GM23248 (cell line): ENCODE data around the gene HHLA2. TPM values are rescaled to one million over a fixed set of nuclear protein-coding genes. Genes with fewer than 3 reads are reported as not detected.

ENCODE experiments used
- DNase-seq: peaks from one replicate; pipeline ENCODE4 v3.0.0-alpha.2; 2015
- H2AFZ ChIP-seq: fragments of 200-600 bp; sonication (generic); 2 replicates; pipeline ENCODE4 v1.6.1; 2016; ENCODE audit warnings: antibody characterized with exemption
- H3F3A ChIP-seq: fragments of 200-600 bp; sonication (generic); 2 replicates; pipeline ENCODE4 v1.6.1; 2016; ENCODE audit warnings: mild to moderate bottlenecking, antibody characterized with exemption, mixed run types; ENCODE audit not compliant: insufficient read depth
- H3K27ac ChIP-seq: fragments of 200-600 bp; sonication (generic); 2 replicates; pipeline ENCODE4 v1.5.1; 2016; ENCODE audit warnings: mild to moderate bottlenecking
- H3K27me3 ChIP-seq: fragments of 200-600 bp; sonication (generic); replicated peaks from 2 replicates; pipeline ENCODE4 v1.6.1; 2016; ENCODE audit warnings: mild to moderate bottlenecking; ENCODE audit not compliant: insufficient read depth
- H3K36me3 ChIP-seq: fragments of 200-600 bp; sonication (generic); 2 replicates; pipeline ENCODE4 v1.6.1; 2016; ENCODE audit warnings: low read depth, mild to moderate bottlenecking
- H3K4me1 ChIP-seq: fragments of 200-600 bp; sonication (generic); 2 replicates; pipeline ENCODE4 v1.6.1; 2016; ENCODE audit warnings: mild to moderate bottlenecking; ENCODE audit not compliant: insufficient read depth
- H3K4me2 ChIP-seq: fragments of 200-600 bp; sonication (generic); one replicate; pipeline ENCODE4 v1.6.1; 2016; ENCODE audit warnings: mild to moderate bottlenecking; ENCODE audit not compliant: unreplicated experiment
- H3K4me3 ChIP-seq: fragments of 200-600 bp; sonication (generic); 2 replicates; pipeline ENCODE4 v1.5.1; 2016; ENCODE audit warnings: mild to moderate bottlenecking
- H3K79me2 ChIP-seq: fragments of 200-600 bp; sonication (generic); 2 replicates; pipeline ENCODE4 v1.6.1; 2016; ENCODE audit warnings: mild to moderate bottlenecking; ENCODE audit not compliant: insufficient read depth
- H3K9ac ChIP-seq: fragments of 200-600 bp; sonication (generic); 2 replicates; pipeline ENCODE4 v1.6.1; 2016; ENCODE audit warnings: mild to moderate bottlenecking
- H3K9me2 ChIP-seq: fragments of 200-600 bp; sonication (generic); 2 replicates; pipeline ENCODE4 v1.6.1; 2016; ENCODE audit warnings: mixed run types, mild to moderate bottlenecking, moderate library complexity; ENCODE audit not compliant: insufficient read depth
- H3K9me3 ChIP-seq: fragments of 200-600 bp; sonication (generic); one replicate; pipeline ENCODE4 v1.6.1; 2017; ENCODE audit warnings: low read depth
- H4K20me1 ChIP-seq: fragments of 200-600 bp; sonication (generic); 2 replicates; pipeline ENCODE4 v1.6.0; 2016; ENCODE audit not compliant: insufficient read depth
- EZH2 ChIP-seq: fragments of 200-600 bp; sonication (generic); IDR thresholded peaks from 2 replicates; pipeline ENCODE4 v1.6.1; 2018; ENCODE audit warnings: antibody characterized with exemption, mild to moderate bottlenecking; ENCODE audit not compliant: insufficient read depth, poor library complexity, severe bottlenecking
- EZH2phosphoT487 ChIP-seq: fragments of 200-600 bp; sonication (generic); IDR thresholded peaks from 2 replicates; pipeline ENCODE4 v1.6.1; 2018; ENCODE audit warnings: antibody characterized with exemption, moderate library complexity, mild to moderate bottlenecking, low read depth; ENCODE audit not compliant: insufficient read depth
- WGBS, 2 experiments: methylation state at CpG; one replicate each; pipeline ENCODE4 v1.1.6; 2015 to 2017; ENCODE audit warnings: low lambda C conversion rate in 2 of 2, low coverage in 1 of 2; ENCODE audit errors: missing lambda C conversion rate in 2 of 2; 5-methylcytosine and 5-hydroxymethylcytosine counted together
- in situ Hi-C: fragments of 300-500 bp; cut with MboI; formaldehyde crosslinking; loops from 2 replicates; pipeline ENCODE4 v1.15.0; 2020
- polyA plus RNA-seq: library from polyadenylated mRNA; unstranded; fragments of >200 nt; fragmentation: Nextera tagmentation; extraction: Ambion mirVana; gene quantifications from 2 replicates; pipeline ENCODE4 v1.2.1, GENCODE V29; 2016
- total RNA-seq: library from RNA; depleted of rRNA; stranded (reverse); fragments of >200 nt; shearing (Covaris generic); gene quantifications from 2 replicates; pipeline ENCODE4 v1.2.3, GENCODE V29; 2014

HHLA2 gene
- total and polyA plus RNA-seq, 2 experiments from 2014 or later, result not detected

DNA sequence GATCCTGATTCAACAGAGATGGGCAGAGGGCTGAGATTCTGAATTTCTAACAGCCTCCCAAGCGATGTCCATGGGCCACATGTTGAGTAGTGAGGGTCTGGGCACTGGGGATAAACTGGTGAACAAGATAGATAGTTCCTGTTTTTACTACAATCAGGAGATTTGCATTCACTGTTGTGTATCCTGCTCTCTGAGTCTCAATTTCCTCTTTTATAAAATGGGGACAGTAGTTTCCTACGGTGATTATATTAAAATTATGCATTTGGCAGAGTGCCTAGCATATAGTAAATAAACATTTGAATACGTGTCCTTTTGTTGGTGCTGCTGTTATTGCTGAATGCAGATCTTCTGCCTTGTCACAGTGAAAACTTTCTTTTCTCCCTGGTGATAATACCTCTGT lies 111.5 kb downstream of the HHLA2 start:
- no peak overlapping the region for H3K4me3 ChIP-seq
- DNase-seq, result no peak
- no peaks in the 10 kb centered on the region for H3F3A ChIP-seq
- no peak overlapping the region for H3K4me2 ChIP-seq
- H3K4me1 ChIP-seq, result peaks cover 12% of the 10 kb centered on the region; the same call in 1 of the 2 replicates
- no peak overlapping the region for H3K27ac ChIP-seq
- H3K9ac ChIP-seq, result no peak overlapping the region
- H3K9me3 ChIP-seq, result no peaks in the 10 kb centered on the region
- H2AFZ ChIP-seq, result no peak overlapping the region
- no peaks in the 10 kb centered on the region for H3K27me3 ChIP-seq
- TF ChIP-seq EZH2phosphoT487 (no peak), EZH2 (no peak)
- no peaks in the 10 kb centered on the region for H3K36me3 ChIP-seq
- in situ Hi-C loops, result no loop called here
- no peaks in the 10 kb centered on the region for H4K20me1 ChIP-seq
- H3K79me2 ChIP-seq, result no peaks in the 10 kb centered on the region
- WGBS, 2 experiments, result 65 to 78% methylated on average over 3 of the region's 3 CpGs
- no peaks in the 10 kb centered on the region for H3K9me2 ChIP-seq

DNA sequence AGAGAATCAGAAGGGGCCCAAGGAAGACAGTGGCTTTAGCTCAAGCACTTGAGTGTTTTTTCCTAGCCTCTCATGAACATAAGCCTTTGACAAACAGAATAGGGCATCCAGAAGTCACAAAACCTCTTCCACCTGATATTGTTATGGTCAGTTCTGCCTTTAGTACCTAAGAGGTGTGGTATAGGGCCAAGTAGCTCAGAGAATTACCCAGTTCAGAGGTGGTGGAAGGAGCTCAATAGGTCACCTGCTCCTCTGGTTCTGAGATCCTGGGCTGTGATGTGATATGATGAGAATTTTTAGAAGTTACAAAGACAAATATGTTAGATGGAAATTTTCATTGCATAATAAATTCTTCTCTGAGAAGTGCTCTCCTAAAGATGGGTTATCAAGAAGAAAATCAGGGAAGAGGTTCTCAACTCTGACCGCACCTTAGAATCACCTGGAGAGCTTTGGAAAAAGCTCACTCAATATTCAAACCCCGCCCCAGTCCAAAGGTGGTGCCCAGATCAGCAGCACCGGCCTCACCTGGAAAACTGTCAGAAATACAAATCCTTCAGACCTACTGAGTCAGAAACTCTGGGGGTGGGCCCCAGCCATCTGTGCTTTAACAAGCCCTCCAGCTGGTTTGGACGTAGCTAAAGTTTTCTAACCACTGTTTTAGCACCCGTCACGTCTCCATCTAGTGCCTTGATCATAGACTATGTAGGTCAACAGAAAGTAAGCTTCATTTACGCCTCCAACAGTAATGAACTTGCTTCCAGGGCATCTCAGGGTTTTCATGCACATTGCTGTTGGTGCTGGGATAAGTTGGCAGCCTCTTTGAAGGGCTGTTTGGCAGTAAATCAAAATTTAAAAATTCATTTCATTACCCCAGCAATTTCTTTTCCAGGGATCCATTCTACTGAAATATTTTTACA lies 112.8 kb downstream of the HHLA2 start:
- whole genome bisulfite sequencing, 2 experiments, result 92 to 93% methylated on average over 7 of the region's 7 CpGs
- in situ Hi-C loops, result no loop called here
- Histone ChIP-seq H3K27ac (no peak overlapping the region), H3K27me3 (no peaks in the 10 kb centered on the region), H4K20me1 (no peaks in the 10 kb centered on the region), H3K36me3 (no peaks in the 10 kb centered on the region), H2AFZ (no peak overlapping the region), H3K9ac (no peak overlapping the region), H3K9me2 (no peaks in the 10 kb centered on the region), H3F3A (no peaks in the 10 kb centered on the region), H3K9me3 (no peaks in the 10 kb centered on the region), H3K4me2 (no peak overlapping the region), H3K4me3 (no peak overlapping the region), H3K79me2 (no peaks in the 10 kb centered on the region), H3K4me1 (peaks cover 12% of the 10 kb centered on the region; the same call in 1 of the 2 replicates)
- DNase-seq, result no peak
- no peak for TF ChIP-seq EZH2phosphoT487
- TF ChIP-seq EZH2, result no peak

DNA sequence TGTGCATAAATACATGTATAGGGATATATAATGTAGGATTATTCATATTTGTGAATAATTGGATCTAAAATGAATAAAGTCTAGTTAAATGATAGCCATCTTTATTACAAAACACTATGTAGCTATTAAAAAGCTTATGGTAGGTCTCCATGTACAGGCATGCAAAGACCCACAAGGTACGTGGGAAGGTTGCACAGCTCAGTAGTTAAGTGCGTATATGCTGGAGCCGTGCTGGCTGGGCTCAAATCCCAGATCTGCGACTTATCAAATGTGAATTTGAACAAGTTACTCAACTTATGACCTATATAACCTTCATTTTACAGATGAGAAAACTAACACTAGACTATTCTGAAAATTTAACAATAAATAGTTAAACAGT lies 113.4 kb downstream of the HHLA2 start:
- in situ Hi-C loops, result no loop called here
- no peak overlapping the region for H3K9ac ChIP-seq
- H3K4me1 ChIP-seq, result peaks cover 9% of the 10 kb centered on the region; the same call in 1 of the 2 replicates
- no peak overlapping the region for H3K4me2 ChIP-seq
- no peaks in the 10 kb centered on the region for H4K20me1 ChIP-seq
- 97 to 98% methylated on average over 4 of the region's 4 CpGs for whole genome bisulfite sequencing, 2 experiments
- no peaks in the 10 kb centered on the region for H3K27me3 ChIP-seq
- no peak for DNase-seq
- H3F3A ChIP-seq, result no peaks in the 10 kb centered on the region
- no peak overlapping the region for H3K27ac ChIP-seq
- H3K36me3 ChIP-seq, result no peaks in the 10 kb centered on the region
- no peak overlapping the region for H3K4me3 ChIP-seq
- TF ChIP-seq EZH2phosphoT487 (no peak), EZH2 (no peak)
- no peaks in the 10 kb centered on the region for H3K9me3 ChIP-seq
- H3K79me2 ChIP-seq, result no peaks in the 10 kb centered on the region
- H2AFZ ChIP-seq, result no peak overlapping the region
- H3K9me2 ChIP-seq, result no peaks in the 10 kb centered on the region

DNA sequence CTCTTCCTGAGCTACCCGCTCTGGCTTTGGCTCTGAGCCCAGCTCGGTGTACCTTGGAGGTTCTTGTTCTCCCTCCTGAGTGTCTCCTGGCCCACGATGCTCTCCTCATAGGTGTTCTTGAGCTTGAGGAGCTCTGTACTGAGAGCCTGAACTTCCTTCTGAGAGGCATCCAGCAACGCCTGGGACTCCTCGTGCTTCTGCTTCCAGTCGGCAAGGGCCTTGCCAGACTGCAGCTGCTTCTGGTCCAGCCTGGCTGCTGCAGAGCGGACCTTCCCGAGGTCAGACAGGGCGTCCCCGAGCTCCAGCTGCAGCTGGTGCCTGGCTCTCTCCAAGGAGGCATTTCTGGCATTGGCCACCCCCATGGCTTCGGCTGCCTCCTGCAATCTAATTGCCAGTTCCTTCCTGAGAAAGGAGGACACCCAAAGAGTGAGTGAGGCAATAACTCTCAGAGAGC lies 114.2 kb downstream of the HHLA2 start:
- Histone ChIP-seq H3K27ac (no peak overlapping the region), H2AFZ (no peak overlapping the region), H3K4me2 (no peak overlapping the region), H3K4me3 (no peak overlapping the region), H3K9me3 (no peaks in the 10 kb centered on the region), H3F3A (no peaks in the 10 kb centered on the region), H3K79me2 (no peaks in the 10 kb centered on the region), H3K9me2 (no peaks in the 10 kb centered on the region), H3K4me1 (peaks cover 9% of the 10 kb centered on the region; the same call in 1 of the 2 replicates), H3K27me3 (no peaks in the 10 kb centered on the region), H3K9ac (no peak overlapping the region), H4K20me1 (no peaks in the 10 kb centered on the region), H3K36me3 (no peaks in the 10 kb centered on the region)
- TF ChIP-seq EZH2 (no peak), EZH2phosphoT487 (no peak)
- WGBS, 2 experiments, result 40 to 47% methylated on average over 11 of the region's 11 CpGs
- in situ Hi-C loops, result no loop called here
- no peak for DNase-seq
